Caco-2 (cell line): ENCODE data around the gene DNAJC10. TPM values are rescaled to one million over a fixed set of nuclear protein-coding genes. Genes with fewer than 3 reads are reported as not detected.
"Not testable (repeated sequence)": the region's sequence is repeated elsewhere in the genome, so short reads cannot be mapped to it uniquely, and the experiment has no call there.

Experiments used
- BruUV-seq: library from RNA; stranded (reverse); fragments of 400-500 nt; replicated peaks from 2 replicates; lab custom pipeline; 2021; lab: Mats Ljungman, UMichigan
- CTCF ChIA-PET: fragments of 300-600 bp; sonication (Branson Sonifier 250); formaldehyde crosslinking; loops from one replicate; lab custom pipeline; 2022; ENCODE audit warnings: antibody characterized with exemption; lab: Charles Lee
- POLR2A ChIA-PET: fragments of 300-600 bp; sonication (Branson Sonifier 250); formaldehyde crosslinking; loops from one replicate; lab custom pipeline; 2022; ENCODE audit warnings: antibody characterized with exemption; lab: Charles Lee
- DNase-seq, 2 experiments: peaks; one replicate each; pipeline versions ENCODE4 v3.0.0 to v3.0.0-alpha.2; 2020 to 2022
- H3K27me3 ChIP-seq: replicated peaks from 2 replicates; pipeline ENCODE4 v1.6.0; 2011; ENCODE audit warnings: low read length; ENCODE audit not compliant: control insufficient read depth, insufficient read depth
- H3K36me3 ChIP-seq: 2 replicates; pipeline ENCODE4 v1.5.1; 2011; ENCODE audit warnings: low read length; ENCODE audit not compliant: control insufficient read depth, insufficient read depth
- H3K4me1 ChIP-seq: fragments of 250-450 bp; sonication (Bioruptor Pico); 2 replicates; pipeline ENCODE4 v1.5.1; 2020; ENCODE audit warnings: mild to moderate bottlenecking
- H3K4me3 ChIP-seq: 2 replicates; pipeline ENCODE4 v1.5.1; 2011; ENCODE audit warnings: low read depth, mild to moderate bottlenecking, control low read depth, low read length
- H3K9me3 ChIP-seq: fragments of 250-450 bp; sonication (Bioruptor Pico); 2 replicates; pipeline ENCODE4 v1.5.1; 2020; ENCODE audit warnings: mild to moderate bottlenecking, moderate library complexity
- H3K27ac Mint-ChIP-seq: one replicate; pipeline ENCODE4 v1.8.0; 2022; ENCODE audit warnings: mixed read lengths; ENCODE audit not compliant: unreplicated experiment
- H3K27me3 Mint-ChIP-seq: one replicate; pipeline ENCODE4 v1.8.0; 2022; ENCODE audit warnings: mixed read lengths; ENCODE audit not compliant: insufficient read depth, unreplicated experiment
- H3K36me3 Mint-ChIP-seq: one replicate; pipeline ENCODE4 v1.8.0; 2022; ENCODE audit warnings: mild to moderate bottlenecking, mixed read lengths; ENCODE audit not compliant: insufficient read depth, unreplicated experiment
- H3K4me1 Mint-ChIP-seq: one replicate; pipeline ENCODE4 v1.8.0; 2022; ENCODE audit warnings: low read depth, mixed read lengths; ENCODE audit not compliant: unreplicated experiment
- H3K4me3 Mint-ChIP-seq: one replicate; pipeline ENCODE4 v1.8.0; 2022; ENCODE audit warnings: mild to moderate bottlenecking, moderate library complexity, mixed read lengths; ENCODE audit not compliant: unreplicated experiment
- H3K9me3 Mint-ChIP-seq: one replicate; pipeline ENCODE4 v1.8.0; 2022; ENCODE audit warnings: mixed read lengths; ENCODE audit not compliant: unreplicated experiment
- intact Hi-C: fragments of 100-400 bp; cut with micrococcal nuclease; formaldehyde crosslinking; loops from one replicate; pipeline ENCODE4 v1.10.0; 2022; ENCODE audit not compliant: unreplicated experiment
- total RNA-seq: library from RNA; stranded (reverse); gene quantifications from 2 replicates; pipeline ENCODE4 v1.2.3, GENCODE V29; 2022
- TF ChIP-seq, protein P1 (sequence below), 2 experiments: fragments of 200-600 bp in 1 of 2; IDR thresholded peaks; 1 replicate in 1 of 2; 2 replicates in 1 of 2; pipeline versions ENCODE4 v1.5.1 to v1.8.0; 2011 to 2022; ENCODE audit warnings: antibody characterized with exemption in 1 of 2, control low read depth in 1 of 2, inconsistent platforms in 1 of 2, low read depth in 1 of 2, low read length in 1 of 2, mild to moderate bottlenecking in 1 of 2, moderate library complexity in 1 of 2; ENCODE audit not compliant: insufficient read depth in 1 of 2, severe bottlenecking in 1 of 2, unreplicated experiment in 1 of 2

DNAJC10 gene
- total RNA-seq, 1 experiment from 2014 or later: 109 TPM

DNA sequence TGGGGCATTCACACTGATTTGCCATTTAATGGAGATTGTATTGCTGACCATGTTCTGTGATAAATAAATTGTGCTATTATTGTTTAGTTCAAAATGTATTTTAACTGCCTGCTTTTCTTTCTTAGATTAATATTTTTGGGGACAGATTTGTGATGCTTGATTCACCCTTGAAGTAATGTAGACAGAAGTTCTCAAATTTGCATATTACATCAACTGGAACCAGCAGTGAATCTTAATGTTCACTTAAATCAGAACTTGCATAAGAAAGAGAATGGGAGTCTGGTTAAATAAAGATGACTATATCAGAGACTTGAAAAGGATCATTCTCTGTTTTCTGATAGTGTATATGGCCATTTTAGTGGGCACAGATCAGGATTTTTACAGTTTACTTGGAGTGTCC is 1.8 kb downstream of the DNAJC10 start:
- Mint-ChIP-seq H3K36me3 (peaks cover 11% of the 10 kb centered on the region), H3K27me3 (peaks cover 3% of the 10 kb centered on the region), H3K4me1 (peaks cover 14% of the 10 kb centered on the region), H3K27ac (no peak overlapping the region), H3K9me3 (no peaks in the 10 kb centered on the region), H3K4me3 (no peak overlapping the region)
- no peak for DNase-seq
- Histone ChIP-seq H3K9me3 (no peaks in the 10 kb centered on the region), H3K4me3 (no peak overlapping the region), H3K27me3 (no peaks in the 10 kb centered on the region), H3K36me3 (no peaks in the 10 kb centered on the region), H3K4me1 (peaks cover 13% of the 10 kb centered on the region; the same call in 1 of the 2 replicates)
- CTCF ChIA-PET: no interaction called here
- TF ChIP-seq, protein P1, sequence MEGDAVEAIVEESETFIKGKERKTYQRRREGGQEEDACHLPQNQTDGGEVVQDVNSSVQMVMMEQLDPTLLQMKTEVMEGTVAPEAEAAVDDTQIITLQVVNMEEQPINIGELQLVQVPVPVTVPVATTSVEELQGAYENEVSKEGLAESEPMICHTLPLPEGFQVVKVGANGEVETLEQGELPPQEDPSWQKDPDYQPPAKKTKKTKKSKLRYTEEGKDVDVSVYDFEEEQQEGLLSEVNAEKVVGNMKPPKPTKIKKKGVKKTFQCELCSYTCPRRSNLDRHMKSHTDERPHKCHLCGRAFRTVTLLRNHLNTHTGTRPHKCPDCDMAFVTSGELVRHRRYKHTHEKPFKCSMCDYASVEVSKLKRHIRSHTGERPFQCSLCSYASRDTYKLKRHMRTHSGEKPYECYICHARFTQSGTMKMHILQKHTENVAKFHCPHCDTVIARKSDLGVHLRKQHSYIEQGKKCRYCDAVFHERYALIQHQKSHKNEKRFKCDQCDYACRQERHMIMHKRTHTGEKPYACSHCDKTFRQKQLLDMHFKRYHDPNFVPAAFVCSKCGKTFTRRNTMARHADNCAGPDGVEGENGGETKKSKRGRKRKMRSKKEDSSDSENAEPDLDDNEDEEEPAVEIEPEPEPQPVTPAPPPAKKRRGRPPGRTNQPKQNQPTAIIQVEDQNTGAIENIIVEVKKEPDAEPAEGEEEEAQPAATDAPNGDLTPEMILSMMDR (IDR thresholded peaks at IDR 0.05; ENCODE audit: insufficient read depth in 1 of 2, low read depth in 1 of 2, low read length in 1 of 2, severe bottlenecking in 1 of 2, unreplicated experiment in 1 of 2): no peak
- POLR2A ChIA-PET: no interaction called here
- BruUV-seq: no TSS peak
- intact Hi-C loops: no loop called here

DNA sequence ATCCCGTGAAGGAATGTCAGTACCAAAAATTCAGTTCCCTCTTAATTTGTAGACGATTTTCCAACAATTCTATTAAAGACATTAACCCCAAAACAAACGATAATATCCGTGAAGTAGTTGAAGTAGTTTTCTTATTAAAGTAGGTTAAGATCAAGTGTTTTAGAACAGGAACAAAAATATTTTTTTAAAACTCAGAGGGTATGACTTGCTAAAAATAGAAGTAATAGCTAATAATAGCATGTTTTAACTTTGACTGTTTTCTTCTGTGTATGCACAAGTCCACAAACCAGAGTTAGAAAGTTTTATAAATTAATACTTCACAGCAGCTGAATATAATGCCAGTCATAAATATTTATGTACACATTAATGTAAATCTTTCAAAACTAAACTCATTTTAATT is 2.4 kb downstream of the DNAJC10 start:
- H3K27me3 Mint-ChIP-seq: peaks cover 3% of the 10 kb centered on the region
- H3K4me3 ChIP-seq: no peak overlapping the region
- H3K36me3 ChIP-seq: no peaks in the 10 kb centered on the region
- H3K4me3 Mint-ChIP-seq: no peak overlapping the region
- DNase-seq: no peak
- intact Hi-C loops: no loop called here
- no TSS peak for BruUV-seq
- H3K4me1 Mint-ChIP-seq: peaks cover 14% of the 10 kb centered on the region
- CTCF ChIA-PET: no interaction called here
- POLR2A ChIA-PET: no interaction called here
- no peaks in the 10 kb centered on the region for H3K27me3 ChIP-seq
- no peaks in the 10 kb centered on the region for H3K9me3 ChIP-seq
- peaks cover 11% of the 10 kb centered on the region for H3K36me3 Mint-ChIP-seq
- H3K4me1 ChIP-seq: peaks cover 13% of the 10 kb centered on the region; the same call in 1 of the 2 replicates
- H3K27ac Mint-ChIP-seq: no peak overlapping the region
- H3K9me3 Mint-ChIP-seq: no peaks in the 10 kb centered on the region
- TF ChIP-seq, protein P1 (IDR thresholded peaks at IDR 0.05; ENCODE audit: insufficient read depth in 1 of 2, low read depth in 1 of 2, low read length in 1 of 2, severe bottlenecking in 1 of 2, unreplicated experiment in 1 of 2): no peak

DNA sequence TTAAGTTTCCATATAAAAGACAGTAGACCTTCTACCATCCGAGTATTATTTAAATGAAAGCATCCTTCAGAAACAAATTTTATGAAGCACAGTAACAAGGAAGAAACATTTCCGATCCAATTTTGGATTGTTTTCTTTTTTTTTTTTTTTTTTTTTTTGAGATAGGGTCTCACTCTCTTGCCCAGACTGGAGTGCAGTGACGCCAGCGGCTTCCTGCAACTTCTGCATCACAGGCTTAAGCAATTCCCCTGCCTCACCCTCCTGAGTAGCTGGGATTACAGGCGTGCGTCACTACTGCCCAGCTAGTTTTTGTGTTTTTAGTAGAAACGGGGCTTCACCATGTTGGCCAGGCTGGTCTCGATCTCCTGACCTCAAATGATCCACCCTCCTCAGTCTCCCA is 3.1 kb downstream of the DNAJC10 start:
- not testable (repeated sequence) for BruUV-seq

DNA sequence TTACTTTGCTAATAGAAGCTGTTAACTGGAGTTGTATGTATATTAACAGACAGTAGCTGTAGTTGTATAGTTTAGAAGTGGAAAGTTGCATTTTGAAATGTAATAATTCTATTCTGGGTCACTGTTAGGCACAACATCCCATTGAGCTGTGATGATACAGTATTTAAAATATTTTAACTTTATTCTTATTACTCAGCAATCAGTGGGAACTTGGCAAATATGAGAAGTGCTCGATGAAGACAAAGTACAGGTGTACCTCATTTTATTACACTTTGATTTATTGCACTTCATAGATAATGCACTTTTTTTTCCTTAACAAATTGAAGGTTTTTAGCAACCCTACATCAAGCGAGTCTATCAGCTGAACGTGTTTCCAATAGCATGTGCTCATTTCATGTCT is 8.6 kb downstream of the DNAJC10 start:
- no peaks in the 10 kb centered on the region for H3K27me3 ChIP-seq
- no peak for DNase-seq
- Mint-ChIP-seq H3K36me3 (peaks cover 5% of the 10 kb centered on the region), H3K9me3 (no peaks in the 10 kb centered on the region), H3K27ac (no peak overlapping the region), H3K4me3 (no peak overlapping the region), H3K27me3 (no peaks in the 10 kb centered on the region), H3K4me1 (no peaks in the 10 kb centered on the region)
- no TSS peak for BruUV-seq
- H3K4me3 ChIP-seq: no peak overlapping the region
- no peaks in the 10 kb centered on the region for H3K36me3 ChIP-seq
- H3K4me1 ChIP-seq: no peaks in the 10 kb centered on the region
- intact Hi-C loops: no loop called here
- TF ChIP-seq, protein P1 (IDR thresholded peaks at IDR 0.05; ENCODE audit: insufficient read depth in 1 of 2, low read depth in 1 of 2, low read length in 1 of 2, severe bottlenecking in 1 of 2, unreplicated experiment in 1 of 2): no peak
- no peaks in the 10 kb centered on the region for H3K9me3 ChIP-seq
- ChIA-PET CTCF (no interaction called here), POLR2A (no interaction called here)

More for the DNA sequence above, 3.1 kb downstream of the DNAJC10 start:
- H3K4me3 ChIP-seq, intact Hi-C loops, DNase-seq, POLR2A ChIA-PET, CTCF ChIA-PET, H3K27ac Mint-ChIP-seq, H3K9me3 Mint-ChIP-seq, H3K4me3 Mint-ChIP-seq, H3K9me3 ChIP-seq, H3K27me3 ChIP-seq, H3K36me3 ChIP-seq, H3K27me3 Mint-ChIP-seq: not testable (repeated sequence)
- Mint-ChIP-seq H3K4me1 (peaks cover 11% of the 10 kb centered on the region), H3K36me3 (peaks cover 11% of the 10 kb centered on the region)
- H3K4me1 ChIP-seq: peaks cover 13% of the 10 kb centered on the region; the same call in 1 of the 2 replicates
